LHCN-M2 (cell line): ENCODE results near the gene ZNF865. TPM values are rescaled to one million over a fixed set of nuclear protein-coding genes. Genes with fewer than 3 reads are reported as not detected.

ENCODE experiments used
- DNase-seq: peaks from one replicate; pipeline ENCODE4 v3.0.0-alpha.2; 2012; ENCODE audit warnings: low read depth
- total RNA-seq: library from RNA; depleted of rRNA; stranded (reverse); fragments of >200 nt; gene quantifications from 2 replicates; pipeline ENCODE4 v1.2.3, GENCODE V29; 2014

The ZNF865 gene
- total RNA-seq, 1 experiment from 2014 or later = 2.2 TPM

GRCh38 chr19:55623561-55623960 lies 18.1 kb downstream of the ZNF865 start:
- DNase-seq = no peak

- DNase-seq = peak; percentile 87
Measured at GRCh38 chr19:55624109-55625003, 18.9 kb downstream of the ZNF865 start, which contains the start of gene ZNF784. Gene ZNF784, minus strand, starts transcription at chr19:55624566. Its CDS starts 5 bp downstream, at chr19:55624561.

GRCh38 chr19:55625004-55625326 lies 19.5 kb downstream of the ZNF865 start:
- DNase-seq = no peak

- no peak for DNase-seq
Measured at GRCh38 chr19:55626350-55626749, 20.9 kb downstream of the ZNF865 start.

GRCh38 chr19:55632463-55632834 lies 27.0 kb downstream of the ZNF865 start:
- DNase-seq = peak; percentile 88

GRCh38 chr19:55633861-55634260 lies 28.4 kb downstream of the ZNF865 start:
- no peak for DNase-seq

GRCh38 chr19:55635334-55635717 lies 29.9 kb downstream of the ZNF865 start:
- no peak for DNase-seq

- DNase-seq = no peak
Measured at GRCh38 chr19:55635856-55636440, 30.5 kb downstream of the ZNF865 start.

GRCh38 chr19:55636723-55637122 lies 31.3 kb downstream of the ZNF865 start:
- no peak for DNase-seq

- no peak for DNase-seq
Measured at GRCh38 chr19:55637534-55637933, 32.1 kb downstream of the ZNF865 start.

- peak; percentile 56 for DNase-seq
Measured at GRCh38 chr19:55638864-55639359, 33.5 kb downstream of the ZNF865 start.

GRCh38 chr19:55640043-55640576 lies 34.7 kb downstream of the ZNF865 start:
- peak; percentile 78 for DNase-seq

GRCh38 chr19:55640577-55641425 lies 35.4 kb downstream of the ZNF865 start, which contains the start of gene ZNF580:
Gene ZNF580, plus strand, starts transcription at chr19:55641002. Its CDS starts 1,507 bp downstream, at chr19:55642509.
- DNase-seq = peak; percentile 69

- no peak for DNase-seq
Measured at GRCh38 chr19:55641426-55642152, 36.1 kb downstream of the ZNF865 start.

GRCh38 chr19:55642153-55643002 lies 36.9 kb downstream of the ZNF865 start:
- DNase-seq = no peak

GRCh38 chr19:55643003-55643886 lies 37.8 kb downstream of the ZNF865 start, which contains the start of gene ZNF581:
Gene ZNF581, plus strand, starts transcription at chr19:55643649. Its CDS starts 923 bp downstream, at chr19:55644572.
- peak; percentile 68 for DNase-seq

GRCh38 chr19:55643887-55644176 lies 38.4 kb downstream of the ZNF865 start:
- DNase-seq = no peak

- DNase-seq = no peak
Measured at GRCh38 chr19:55644191-55644833, 38.9 kb downstream of the ZNF865 start.
